Ishikawa (cell line): Measurements from ENCODE around the gene DIPK1B.

Source experiments
- CEBPB ChIP-seq: IDR thresholded peaks from 2 replicates; pipeline ENCODE4 v1.6.1; 2012
- CREB1 ChIP-seq: IDR thresholded peaks from 2 replicates; pipeline ENCODE4 v1.6.1; 2012; ENCODE audit warnings: low read depth
- EP300 ChIP-seq: IDR thresholded peaks from 2 replicates; pipeline ENCODE4 v1.6.1; 2012; ENCODE audit warnings: borderline replicate concordance
- RAD21 ChIP-seq: IDR thresholded peaks from 2 replicates; pipeline ENCODE4 v1.6.1; 2012; ENCODE audit warnings: low read depth
- TAF1 ChIP-seq: IDR thresholded peaks from 2 replicates; pipeline ENCODE4 v1.6.1; 2012; ENCODE audit warnings: low read depth, mild to moderate bottlenecking
- TCF12 ChIP-seq: IDR thresholded peaks from 2 replicates; pipeline ENCODE4 v1.6.1; 2012; ENCODE audit warnings: low read depth
- YY1 ChIP-seq: IDR thresholded peaks from 2 replicates; pipeline ENCODE4 v1.6.1; 2012; ENCODE audit warnings: low read depth
- TF ChIP-seq, protein P1 (sequence below): IDR thresholded peaks from 2 replicates; pipeline ENCODE4 v1.6.1; 2012
- TF ChIP-seq, protein P2 (sequence below): IDR thresholded peaks from 2 replicates; pipeline ENCODE4 v1.6.1; 2012; ENCODE audit warnings: low read depth, mild to moderate bottlenecking
- TF ChIP-seq, protein P3 (sequence below): IDR thresholded peaks from 2 replicates; pipeline ENCODE4 v1.6.1; 2012

DNA sequence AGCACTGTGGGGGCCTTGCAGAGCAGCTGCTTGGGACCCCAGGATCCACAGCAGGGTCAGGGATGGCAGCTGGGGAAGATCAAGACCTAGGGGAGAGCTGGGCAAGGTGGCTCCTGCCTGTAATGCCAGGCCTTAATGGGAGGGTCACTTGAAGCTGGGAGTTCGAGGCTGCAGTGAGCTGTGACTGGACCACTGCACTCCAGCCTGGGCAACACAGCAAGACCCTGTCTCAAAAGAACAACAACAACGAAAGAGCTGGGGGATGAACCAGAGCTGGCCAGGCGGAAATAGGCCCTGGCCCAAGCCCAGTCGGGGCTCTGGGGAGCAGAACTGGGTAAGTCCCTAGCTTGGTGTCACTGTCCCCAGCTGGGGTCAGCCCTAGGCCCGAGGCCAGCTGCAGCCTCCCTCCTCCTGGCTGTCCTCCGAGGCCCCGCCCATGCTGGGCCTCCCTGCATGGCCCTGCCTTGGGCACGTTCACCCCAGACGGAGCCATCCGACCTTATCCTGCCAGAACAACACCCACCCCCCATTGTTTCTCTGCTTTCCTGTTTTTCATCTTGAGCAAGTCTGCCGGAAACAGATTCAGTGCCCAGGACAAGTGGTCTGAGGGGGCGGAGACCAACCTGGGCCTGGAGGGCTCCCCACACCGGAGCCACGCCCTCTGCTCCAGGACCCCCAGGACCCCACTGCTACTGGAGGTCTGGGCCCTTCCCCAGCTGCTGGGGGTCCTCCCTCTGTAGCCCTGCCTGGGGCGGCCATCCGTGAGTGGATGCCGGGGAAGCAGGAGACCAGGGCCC, 1.9 kb downstream of the DIPK1B start:
- TF ChIP-seq EP300 = peak; percentile 61; the same call in 1 of the 2 replicates
- TF ChIP-seq CREB1 = no peak
- TF ChIP-seq, protein P1, sequence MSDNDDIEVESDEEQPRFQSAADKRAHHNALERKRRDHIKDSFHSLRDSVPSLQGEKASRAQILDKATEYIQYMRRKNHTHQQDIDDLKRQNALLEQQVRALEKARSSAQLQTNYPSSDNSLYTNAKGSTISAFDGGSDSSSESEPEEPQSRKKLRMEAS = no peak
- no peak for TF ChIP-seq YY1
- no peak for TF ChIP-seq TAF1
- TF ChIP-seq, protein P2, sequence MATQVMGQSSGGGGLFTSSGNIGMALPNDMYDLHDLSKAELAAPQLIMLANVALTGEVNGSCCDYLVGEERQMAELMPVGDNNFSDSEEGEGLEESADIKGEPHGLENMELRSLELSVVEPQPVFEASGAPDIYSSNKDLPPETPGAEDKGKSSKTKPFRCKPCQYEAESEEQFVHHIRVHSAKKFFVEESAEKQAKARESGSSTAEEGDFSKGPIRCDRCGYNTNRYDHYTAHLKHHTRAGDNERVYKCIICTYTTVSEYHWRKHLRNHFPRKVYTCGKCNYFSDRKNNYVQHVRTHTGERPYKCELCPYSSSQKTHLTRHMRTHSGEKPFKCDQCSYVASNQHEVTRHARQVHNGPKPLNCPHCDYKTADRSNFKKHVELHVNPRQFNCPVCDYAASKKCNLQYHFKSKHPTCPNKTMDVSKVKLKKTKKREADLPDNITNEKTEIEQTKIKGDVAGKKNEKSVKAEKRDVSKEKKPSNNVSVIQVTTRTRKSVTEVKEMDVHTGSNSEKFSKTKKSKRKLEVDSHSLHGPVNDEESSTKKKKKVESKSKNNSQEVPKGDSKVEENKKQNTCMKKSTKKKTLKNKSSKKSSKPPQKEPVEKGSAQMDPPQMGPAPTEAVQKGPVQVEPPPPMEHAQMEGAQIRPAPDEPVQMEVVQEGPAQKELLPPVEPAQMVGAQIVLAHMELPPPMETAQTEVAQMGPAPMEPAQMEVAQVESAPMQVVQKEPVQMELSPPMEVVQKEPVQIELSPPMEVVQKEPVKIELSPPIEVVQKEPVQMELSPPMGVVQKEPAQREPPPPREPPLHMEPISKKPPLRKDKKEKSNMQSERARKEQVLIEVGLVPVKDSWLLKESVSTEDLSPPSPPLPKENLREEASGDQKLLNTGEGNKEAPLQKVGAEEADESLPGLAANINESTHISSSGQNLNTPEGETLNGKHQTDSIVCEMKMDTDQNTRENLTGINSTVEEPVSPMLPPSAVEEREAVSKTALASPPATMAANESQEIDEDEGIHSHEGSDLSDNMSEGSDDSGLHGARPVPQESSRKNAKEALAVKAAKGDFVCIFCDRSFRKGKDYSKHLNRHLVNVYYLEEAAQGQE = no peak
- TF ChIP-seq, protein P3, sequence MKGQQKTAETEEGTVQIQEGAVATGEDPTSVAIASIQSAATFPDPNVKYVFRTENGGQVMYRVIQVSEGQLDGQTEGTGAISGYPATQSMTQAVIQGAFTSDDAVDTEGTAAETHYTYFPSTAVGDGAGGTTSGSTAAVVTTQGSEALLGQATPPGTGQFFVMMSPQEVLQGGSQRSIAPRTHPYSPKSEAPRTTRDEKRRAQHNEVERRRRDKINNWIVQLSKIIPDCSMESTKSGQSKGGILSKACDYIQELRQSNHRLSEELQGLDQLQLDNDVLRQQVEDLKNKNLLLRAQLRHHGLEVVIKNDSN = no peak
- TF ChIP-seq RAD21 = no peak
- TF ChIP-seq CEBPB = 0 out of 2 replicates have a peak, but pooled peaks have one; percentile 28
- peak; percentile 80 for TF ChIP-seq TCF12
